ENCODE measurements around the gene GALNS. TPM values are rescaled to one million over a fixed set of nuclear protein-coding genes. Genes with fewer than 3 reads are reported as not detected.
A peak's percentile ranks its signal among the peaks of the same experiment; 100 is the strongest.

GALNS gene
- polyA plus RNA-seq, 1 donor, result 32.2 TPM

DNA sequence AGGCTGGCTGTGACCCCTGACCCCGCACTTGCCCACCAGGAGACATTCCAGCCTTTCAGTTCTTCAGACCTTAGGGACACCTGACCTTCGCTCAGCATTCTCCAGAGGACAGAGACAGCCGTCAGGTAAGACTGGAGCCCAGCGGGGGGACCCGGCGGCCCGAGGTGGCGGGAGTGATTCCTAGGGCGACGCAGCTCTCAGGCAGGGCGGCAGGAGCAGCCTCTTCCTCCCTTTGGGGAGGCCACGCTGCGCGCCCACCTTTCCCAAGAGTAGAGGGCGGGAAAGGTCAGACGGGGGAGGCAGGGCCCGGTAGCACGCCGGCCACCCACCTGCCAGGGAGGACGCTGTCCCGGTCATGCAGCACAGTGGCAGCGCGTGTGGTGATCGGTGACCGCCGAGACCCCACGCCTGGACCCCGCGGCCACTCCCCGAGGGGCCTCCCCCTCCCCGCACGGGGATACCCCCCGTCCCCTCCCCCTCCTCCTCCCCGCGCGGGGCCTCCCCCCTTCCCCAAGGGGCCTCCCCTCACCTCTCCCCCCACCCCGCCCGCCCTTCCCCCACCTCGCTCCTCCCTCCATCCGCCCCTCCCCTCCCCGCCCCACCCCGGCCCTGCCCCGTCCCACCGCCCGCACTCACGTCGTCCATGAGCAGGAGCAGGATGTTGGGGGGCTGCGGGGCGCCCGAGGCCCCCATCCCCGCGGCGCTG lies 472 bp downstream of the GALNS start:
- whole genome bisulfite sequencing (ENCODE audit: insufficient coverage, low lambda C conversion rate), result no CpG with 5 or more reads among the region's 53 CpGs
- Histone ChIP-seq H3K27ac (ENCODE audit: low read length) (no peak overlapping the region), H3K9me3 (ENCODE audit: control insufficient read depth, low read depth, low read length) (peaks cover 3% of the 10 kb centered on the region), H3K4me3 (ENCODE audit: low read length) (peak overlapping the region; percentile 60), H3K36me3 (ENCODE audit: control insufficient read depth, insufficient read depth, low read length) (peaks cover 38% of the 10 kb centered on the region), H3K4me1 (ENCODE audit: control insufficient read depth, insufficient read depth, low read length) (peaks cover 17% of the 10 kb centered on the region), H3K27me3 (ENCODE audit: control insufficient read depth, insufficient read depth, low read length) (no peaks in the 10 kb centered on the region)
- peak in 1 of 2 donors; percentile 18 for DNase-seq

DNA sequence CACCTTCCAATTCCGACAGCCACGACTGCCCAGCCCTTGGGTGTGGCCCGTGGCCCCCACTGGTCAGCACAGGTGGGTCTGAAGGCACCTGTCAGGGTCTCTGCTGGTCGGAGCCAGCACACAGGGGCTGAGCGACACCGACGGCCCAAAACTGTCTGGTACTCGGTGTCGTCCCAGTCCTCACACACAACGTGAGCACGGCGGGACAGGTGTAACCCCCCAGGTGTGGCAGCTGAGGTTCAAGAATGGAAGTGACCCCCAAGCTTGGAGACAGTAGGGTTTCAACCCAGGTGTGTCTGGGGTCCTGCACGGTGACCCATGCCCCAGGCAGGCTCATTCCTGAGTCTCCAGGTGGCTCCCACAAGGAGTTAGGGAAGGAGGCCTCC lies 1.0 kb downstream of the GALNS start:
- H3K36me3 ChIP-seq (ENCODE audit: control insufficient read depth, insufficient read depth, low read length), result peaks cover 35% of the 10 kb centered on the region
- H3K4me1 ChIP-seq (ENCODE audit: control insufficient read depth, insufficient read depth, low read length), result peaks cover 17% of the 10 kb centered on the region
- H3K4me3 ChIP-seq (ENCODE audit: low read length), result peak overlapping the region; percentile 60
- WGBS (ENCODE audit: insufficient coverage, low lambda C conversion rate), result no CpG with 5 or more reads among the region's 13 CpGs
- H3K27ac ChIP-seq (ENCODE audit: low read length), result no peak overlapping the region
- no peaks in the 10 kb centered on the region for H3K27me3 ChIP-seq (ENCODE audit: control insufficient read depth, insufficient read depth, low read length)
- no peak for DNase-seq
- peaks cover 3% of the 10 kb centered on the region for H3K9me3 ChIP-seq (ENCODE audit: control insufficient read depth, low read depth, low read length)

DNA sequence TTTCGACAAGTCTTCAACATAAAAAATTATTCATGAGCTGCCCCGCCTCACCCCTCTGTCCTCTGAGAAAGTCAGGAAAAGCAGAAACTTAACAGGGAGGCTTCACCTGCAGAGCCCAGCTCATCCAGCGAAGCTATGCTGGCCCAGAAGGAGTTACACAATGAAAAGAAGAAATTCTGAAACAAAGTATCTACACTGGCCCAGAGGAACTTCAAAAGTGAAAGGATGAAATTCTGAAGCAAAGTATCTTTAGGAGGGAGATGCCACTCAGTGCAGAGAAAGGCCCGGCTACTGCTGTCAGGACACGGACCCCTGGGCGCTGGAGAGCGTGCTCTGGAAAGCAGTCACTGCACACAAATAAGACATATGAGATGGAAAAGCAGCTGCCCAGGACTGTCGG lies 1.6 kb downstream of the GALNS start:
- Histone ChIP-seq H3K36me3 (ENCODE audit: control insufficient read depth, insufficient read depth, low read length) (peaks cover 33% of the 10 kb centered on the region), H3K27ac (ENCODE audit: low read length) (no peak overlapping the region), H3K9me3 (ENCODE audit: control insufficient read depth, low read depth, low read length) (peaks cover 3% of the 10 kb centered on the region), H3K4me1 (ENCODE audit: control insufficient read depth, insufficient read depth, low read length) (peaks cover 17% of the 10 kb centered on the region), H3K27me3 (ENCODE audit: control insufficient read depth, insufficient read depth, low read length) (no peaks in the 10 kb centered on the region), H3K4me3 (ENCODE audit: low read length) (no peak overlapping the region)
- DNase-seq, result no peak
- no CpG with 5 or more reads among the region's 8 CpGs for WGBS (ENCODE audit: insufficient coverage, low lambda C conversion rate)

DNA sequence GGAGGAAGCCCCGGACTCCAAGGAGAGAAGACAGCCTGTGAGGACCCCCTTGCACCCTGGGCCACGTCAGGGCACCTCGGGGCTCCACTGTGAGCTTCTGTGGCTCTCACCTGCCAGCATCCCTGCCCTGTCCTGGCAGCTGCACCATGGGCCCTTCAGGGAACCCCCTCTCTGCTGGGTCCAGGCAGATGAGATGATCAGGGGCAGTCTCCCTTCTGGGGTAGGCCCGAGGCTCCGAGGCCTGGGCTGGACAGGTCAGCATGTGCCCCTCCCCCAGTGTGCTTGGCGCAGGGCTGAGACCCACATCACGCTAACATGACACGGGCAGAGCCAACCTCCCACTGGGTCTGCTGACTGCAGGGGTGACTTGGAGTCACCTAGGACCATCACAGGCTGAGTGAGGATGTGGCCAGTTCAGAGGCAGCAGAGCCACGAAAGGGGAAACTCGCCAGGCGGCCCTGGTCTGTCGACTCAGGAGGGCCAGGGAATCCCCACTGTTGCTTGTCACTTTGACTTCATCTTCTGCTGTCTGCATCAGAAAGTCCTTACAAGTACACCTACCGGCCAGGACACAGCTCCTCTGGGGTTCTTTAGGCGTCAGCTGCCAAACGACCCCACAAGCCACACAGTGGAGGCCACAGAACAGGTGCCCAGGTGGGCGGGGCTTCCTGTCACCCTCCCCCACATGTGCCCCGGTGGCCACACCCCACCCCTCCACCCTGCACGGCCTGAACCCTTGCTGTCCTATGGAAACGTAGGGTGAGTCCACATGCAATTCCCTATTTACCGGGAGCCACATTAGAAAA lies 2.2 kb downstream of the GALNS start:
- DNase-seq, result no peak
- Histone ChIP-seq H3K27me3 (ENCODE audit: control insufficient read depth, insufficient read depth, low read length) (no peaks in the 10 kb centered on the region), H3K9me3 (ENCODE audit: control insufficient read depth, low read depth, low read length) (peaks cover 3% of the 10 kb centered on the region), H3K27ac (ENCODE audit: low read length) (no peak overlapping the region), H3K4me3 (ENCODE audit: low read length) (no peak overlapping the region), H3K4me1 (ENCODE audit: control insufficient read depth, insufficient read depth, low read length) (peaks cover 17% of the 10 kb centered on the region), H3K36me3 (ENCODE audit: control insufficient read depth, insufficient read depth, low read length) (peaks cover 33% of the 10 kb centered on the region)
- WGBS (ENCODE audit: insufficient coverage, low lambda C conversion rate), result no CpG with 5 or more reads among the region's 20 CpGs

DNA sequence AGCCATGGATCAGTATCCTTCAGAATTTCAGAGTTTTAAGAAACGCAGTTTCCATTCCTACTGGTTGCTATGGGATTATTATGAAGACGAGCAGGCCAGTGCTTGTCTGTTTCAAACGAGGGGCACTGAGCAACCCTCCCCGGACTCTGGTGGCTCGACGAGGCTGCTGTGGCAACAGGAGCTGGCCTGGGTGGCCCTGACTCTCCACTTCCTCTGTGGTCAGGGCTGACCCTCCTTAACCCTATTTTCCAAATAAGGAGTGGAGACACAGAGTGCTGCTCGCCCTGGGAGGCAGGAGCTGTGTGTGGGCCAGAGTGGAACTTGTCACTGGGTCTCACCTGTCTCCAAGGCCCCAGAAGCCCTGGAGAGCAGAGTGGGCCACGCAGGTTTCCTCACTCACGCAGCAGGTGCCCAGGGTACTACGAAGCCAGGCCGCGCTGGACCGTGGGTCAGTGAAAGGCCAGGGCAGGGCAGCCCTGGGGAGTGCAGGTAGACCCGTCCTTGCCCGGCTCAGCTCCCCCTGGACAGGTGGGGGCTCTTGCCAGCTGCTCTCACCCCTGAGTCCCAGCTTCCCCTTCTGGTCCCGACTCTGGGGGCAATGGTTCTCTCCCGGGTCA lies 3.3 kb downstream of the GALNS start:
- Histone ChIP-seq H3K4me3 (ENCODE audit: low read length) (no peak overlapping the region), H3K4me1 (ENCODE audit: control insufficient read depth, insufficient read depth, low read length) (peaks cover 16% of the 10 kb centered on the region), H3K9me3 (ENCODE audit: control insufficient read depth, low read depth, low read length) (peaks cover 3% of the 10 kb centered on the region), H3K36me3 (ENCODE audit: control insufficient read depth, insufficient read depth, low read length) (peaks cover 24% of the 10 kb centered on the region), H3K27me3 (ENCODE audit: control insufficient read depth, insufficient read depth, low read length) (no peaks in the 10 kb centered on the region), H3K27ac (ENCODE audit: low read length) (no peak overlapping the region)
- WGBS (ENCODE audit: insufficient coverage, low lambda C conversion rate), result no CpG with 5 or more reads among the region's 17 CpGs
- DNase-seq, result no peak

DNA sequence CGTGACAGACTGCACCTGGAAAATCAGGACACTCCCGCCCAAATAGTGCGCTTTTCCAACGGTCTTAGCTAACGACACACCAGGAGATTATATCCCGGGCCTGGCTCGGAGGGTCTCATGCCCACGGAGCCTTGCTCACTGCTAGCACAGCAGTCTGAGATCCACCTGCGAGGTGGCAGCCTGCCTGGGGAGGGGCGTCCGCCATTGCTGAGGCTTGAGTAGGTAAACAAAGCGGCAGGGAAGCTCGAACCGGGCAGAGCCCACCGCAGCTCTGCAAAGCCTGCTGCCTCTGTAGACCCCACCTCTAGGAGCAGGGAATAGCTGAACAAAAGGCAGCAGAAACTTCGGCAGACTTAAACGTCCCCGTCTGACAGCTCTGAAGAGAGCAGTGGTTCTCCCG lies 5.1 kb downstream of the GALNS start:
- Histone ChIP-seq H3K9me3 (ENCODE audit: control insufficient read depth, low read depth, low read length) (peaks cover 3% of the 10 kb centered on the region), H3K4me1 (ENCODE audit: control insufficient read depth, insufficient read depth, low read length) (peaks cover 10% of the 10 kb centered on the region), H3K27me3 (ENCODE audit: control insufficient read depth, insufficient read depth, low read length) (no peaks in the 10 kb centered on the region), H3K27ac (ENCODE audit: low read length) (no peak overlapping the region), H3K4me3 (ENCODE audit: low read length) (no peak overlapping the region), H3K36me3 (ENCODE audit: control insufficient read depth, insufficient read depth, low read length) (peaks cover 29% of the 10 kb centered on the region)
- WGBS (ENCODE audit: insufficient coverage, low lambda C conversion rate), result no CpG with 5 or more reads among the region's 19 CpGs
- no peak for DNase-seq

DNA sequence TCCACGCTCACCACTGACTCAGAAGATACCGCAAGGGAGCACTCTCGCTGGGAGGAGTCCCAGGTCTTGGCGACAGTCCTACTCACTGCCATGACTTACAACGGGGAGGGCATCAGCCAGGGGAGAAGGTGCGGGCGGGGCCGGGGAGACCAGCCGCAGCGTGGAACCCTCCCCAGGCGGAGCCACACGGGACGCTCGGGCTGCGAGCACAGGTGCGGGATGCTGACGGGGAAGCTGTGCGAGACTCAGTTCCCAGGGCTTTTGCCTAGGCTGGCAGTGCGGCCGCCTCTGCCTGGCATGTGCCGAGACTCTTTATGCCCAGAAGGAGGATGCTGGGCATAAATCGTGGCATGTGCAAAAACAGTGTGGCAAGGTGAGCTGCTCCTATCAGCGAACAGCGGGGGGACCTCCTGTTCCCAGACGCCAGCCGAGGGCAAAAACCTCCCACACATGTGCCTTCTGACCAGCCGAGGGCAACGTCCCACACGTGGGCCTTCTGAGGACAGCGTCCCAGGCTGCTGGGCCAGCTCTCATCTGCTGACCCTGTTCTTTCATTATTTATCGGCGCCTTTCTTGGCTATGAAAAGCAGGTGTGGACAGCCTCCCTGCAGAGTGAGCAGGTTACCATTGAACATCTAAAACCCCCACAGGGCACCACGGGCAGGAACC lies 6.1 kb downstream of the GALNS start:
- Histone ChIP-seq H3K9me3 (ENCODE audit: control insufficient read depth, low read depth, low read length) (peaks cover 3% of the 10 kb centered on the region), H3K4me3 (ENCODE audit: low read length) (no peak overlapping the region), H3K4me1 (ENCODE audit: control insufficient read depth, insufficient read depth, low read length) (peaks cover 5% of the 10 kb centered on the region), H3K27me3 (ENCODE audit: control insufficient read depth, insufficient read depth, low read length) (no peaks in the 10 kb centered on the region), H3K27ac (ENCODE audit: low read length) (no peak overlapping the region), H3K36me3 (ENCODE audit: control insufficient read depth, insufficient read depth, low read length) (peaks cover 29% of the 10 kb centered on the region)
- WGBS (ENCODE audit: insufficient coverage, low lambda C conversion rate), result no CpG with 5 or more reads among the region's 33 CpGs
- no peak for DNase-seq

DNA sequence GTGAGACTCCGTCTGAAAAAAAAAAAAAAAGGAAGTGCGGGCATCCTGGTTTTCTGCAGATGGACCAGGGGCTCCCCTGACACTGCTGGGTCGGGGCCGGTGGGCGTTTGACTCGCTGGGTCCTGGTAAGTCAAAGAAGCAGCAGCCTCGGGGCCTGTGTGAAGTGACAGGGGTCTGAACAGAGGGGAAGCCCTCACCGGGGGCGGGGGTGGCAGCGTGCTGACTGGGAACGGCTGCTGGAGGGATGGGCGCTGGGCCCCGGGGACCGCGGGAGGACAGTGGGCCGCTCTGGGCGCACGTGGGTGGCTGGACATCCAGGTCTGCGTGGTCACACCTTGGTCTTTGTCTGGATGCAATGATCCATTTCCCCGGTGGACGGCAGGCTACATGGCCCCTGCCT lies 8.2 kb downstream of the GALNS start:
- H3K4me3 ChIP-seq (ENCODE audit: low read length), result no peak overlapping the region
- DNase-seq, result no peak
- peaks cover 3% of the 10 kb centered on the region for H3K9me3 ChIP-seq (ENCODE audit: control insufficient read depth, low read depth, low read length)
- H3K27me3 ChIP-seq (ENCODE audit: control insufficient read depth, insufficient read depth, low read length), result no peaks in the 10 kb centered on the region
- no CpG with 5 or more reads among the region's 21 CpGs for WGBS (ENCODE audit: insufficient coverage, low lambda C conversion rate)
- H3K4me1 ChIP-seq (ENCODE audit: control insufficient read depth, insufficient read depth, low read length), result no peaks in the 10 kb centered on the region
- no peak overlapping the region for H3K27ac ChIP-seq (ENCODE audit: low read length)
- H3K36me3 ChIP-seq (ENCODE audit: control insufficient read depth, insufficient read depth, low read length), result peaks cover 20% of the 10 kb centered on the region

DNA sequence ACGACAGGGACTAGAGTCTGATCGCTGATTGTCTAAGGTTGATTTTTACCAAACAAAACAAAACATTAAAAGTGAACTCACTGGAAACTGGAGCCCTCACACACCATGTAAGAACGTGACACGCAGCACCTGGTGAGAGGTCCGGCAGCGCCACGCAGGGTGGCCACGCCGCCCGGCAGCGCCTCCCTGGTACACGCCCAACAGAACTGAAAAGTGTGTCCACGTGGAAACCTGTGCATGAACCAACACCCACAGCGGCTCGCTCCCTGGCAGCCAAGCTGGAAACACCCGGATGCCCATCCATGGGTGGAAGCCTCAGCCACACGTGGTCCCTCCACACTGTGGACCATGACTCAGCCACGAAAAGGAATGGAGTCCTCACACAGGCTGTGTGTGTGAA lies 9.1 kb downstream of the GALNS start:
- no peak overlapping the region for H3K4me3 ChIP-seq (ENCODE audit: low read length)
- peaks cover 19% of the 10 kb centered on the region for H3K36me3 ChIP-seq (ENCODE audit: control insufficient read depth, insufficient read depth, low read length)
- WGBS (ENCODE audit: insufficient coverage, low lambda C conversion rate), result no CpG with 5 or more reads among the region's 18 CpGs
- peaks cover 3% of the 10 kb centered on the region for H3K9me3 ChIP-seq (ENCODE audit: control insufficient read depth, low read depth, low read length)
- no peak overlapping the region for H3K27ac ChIP-seq (ENCODE audit: low read length)
- H3K27me3 ChIP-seq (ENCODE audit: control insufficient read depth, insufficient read depth, low read length), result no peaks in the 10 kb centered on the region
- H3K4me1 ChIP-seq (ENCODE audit: control insufficient read depth, insufficient read depth, low read length), result no peaks in the 10 kb centered on the region
- DNase-seq, result no peak

DNA sequence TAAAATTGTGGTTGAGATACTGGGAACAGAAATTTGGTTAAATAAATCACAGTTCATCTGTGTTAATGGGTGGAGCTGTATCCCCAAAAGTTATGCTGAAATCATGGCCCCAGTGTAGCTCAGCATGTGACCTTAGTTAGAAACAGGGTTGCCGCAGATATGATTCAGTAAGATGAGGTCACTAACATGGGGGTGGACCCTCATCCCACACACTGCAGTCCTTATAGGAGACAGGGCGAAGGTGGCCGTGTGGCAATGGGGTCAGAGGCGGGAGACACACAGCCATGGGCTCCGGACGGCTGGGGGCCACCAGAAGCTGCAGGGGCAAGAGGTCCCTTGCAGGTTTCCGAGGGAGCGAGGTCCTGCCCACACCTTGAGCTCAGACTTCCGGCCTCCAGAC lies 10.7 kb downstream of the GALNS start:
- no peaks in the 10 kb centered on the region for H3K27me3 ChIP-seq (ENCODE audit: control insufficient read depth, insufficient read depth, low read length)
- H3K4me1 ChIP-seq (ENCODE audit: control insufficient read depth, insufficient read depth, low read length), result no peaks in the 10 kb centered on the region
- H3K36me3 ChIP-seq (ENCODE audit: control insufficient read depth, insufficient read depth, low read length), result peaks cover 31% of the 10 kb centered on the region
- no peak for DNase-seq
- H3K9me3 ChIP-seq (ENCODE audit: control insufficient read depth, low read depth, low read length), result no peaks in the 10 kb centered on the region
- WGBS (ENCODE audit: insufficient coverage, low lambda C conversion rate), result no CpG with 5 or more reads among the region's 9 CpGs
- no peak overlapping the region for H3K4me3 ChIP-seq (ENCODE audit: low read length)
- H3K27ac ChIP-seq (ENCODE audit: low read length), result no peak overlapping the region
